H1 (cell line): ENCODE measurements around the gene TSC2.

ENCODE experiments used
- PHF8 ChIP-seq: fragments of 200-600 bp; sonication (generic); conservative IDR thresholded peaks from 2 replicates; pipeline ENCODE4 v1.7.1; 2012; ENCODE audit warnings: low read depth, mild to moderate bottlenecking, inconsistent platforms, low read length, moderate library complexity
- TAF1 ChIP-seq: IDR thresholded peaks from 2 replicates; pipeline ENCODE4 v1.6.1; 2011; ENCODE audit warnings: mild to moderate bottlenecking, low read depth, low read length
- YY1 ChIP-seq: IDR thresholded peaks from 2 replicates; pipeline ENCODE4 v1.6.1; 2011; ENCODE audit warnings: low read depth, mild to moderate bottlenecking, low read length

- no peak for TF ChIP-seq PHF8
- TF ChIP-seq TAF1 = no peak
- TF ChIP-seq YY1 = no peak
Observed at GRCh38 chr16:2019518-2019920, 28.3 kb upstream of the TSC2 start, which contains the start of gene NPW.
